Heart left ventricle (tissue), 13 donors: Measurements from ENCODE around the gene ABCB6.

Source experiments
- POLR2A ChIP-seq, 2 donors: fragments of 450-650 bp; IDR thresholded peaks; one replicate each; pipeline ENCODE4 v1.6.1; 2017; ENCODE audit warnings: antibody characterized with exemption in 2 of 2, mild to moderate bottlenecking in 2 of 2, moderate library complexity in 2 of 2
- TF ChIP-seq, protein P1 (sequence below), 12 donors: fragments of 200-600 bp; sonication (generic) in 4 of 12; IDR thresholded peaks; one replicate each; pipeline versions ENCODE4 v1.5.0 to v1.8.0; 2018 to 2022; ENCODE audit warnings: antibody characterized with exemption in 12 of 12, mild to moderate bottlenecking in 5 of 12
- donor health status: ischemic (EF 13 %, LVEDD 7.1; RV severe dilation, severe dysfunction).
- donor health status: DM: no; HTN: yes; CAD: no.
- donor health status: DM: no; HTN: no; CAD: no.
- donor health status: ischemic (EF 25% LVEDD 6.9; RV normal size, moderate dysfunction).
- donor health status: ischemic (EF 25% LVEDD 5.7; RV mildly dilated, moderate dysfunction).
- donor health status: ischemic (EF 35%, LVEDD 5.7; RV mildly dilated, moderate dysfunction).
- donor health status: nonischemic (EF 11% LVEDD 7.7; RV severe dilation, severe dysfunction).
- donor health status: DM: yes; HTN: yes; CAD: no.
- donor health status: PGD.
- donor health status: ischemic (EF 29% LVEDD 5.4; RV normal size, mild dysfunction).
- donor health status: nonischemic (EF 23%, LVEDD 6.1; RV moderate dilation, normal function).

- no peak for TF ChIP-seq POLR2A (IDR thresholded peaks at IDR 0.05)
- TF ChIP-seq, protein P1, sequence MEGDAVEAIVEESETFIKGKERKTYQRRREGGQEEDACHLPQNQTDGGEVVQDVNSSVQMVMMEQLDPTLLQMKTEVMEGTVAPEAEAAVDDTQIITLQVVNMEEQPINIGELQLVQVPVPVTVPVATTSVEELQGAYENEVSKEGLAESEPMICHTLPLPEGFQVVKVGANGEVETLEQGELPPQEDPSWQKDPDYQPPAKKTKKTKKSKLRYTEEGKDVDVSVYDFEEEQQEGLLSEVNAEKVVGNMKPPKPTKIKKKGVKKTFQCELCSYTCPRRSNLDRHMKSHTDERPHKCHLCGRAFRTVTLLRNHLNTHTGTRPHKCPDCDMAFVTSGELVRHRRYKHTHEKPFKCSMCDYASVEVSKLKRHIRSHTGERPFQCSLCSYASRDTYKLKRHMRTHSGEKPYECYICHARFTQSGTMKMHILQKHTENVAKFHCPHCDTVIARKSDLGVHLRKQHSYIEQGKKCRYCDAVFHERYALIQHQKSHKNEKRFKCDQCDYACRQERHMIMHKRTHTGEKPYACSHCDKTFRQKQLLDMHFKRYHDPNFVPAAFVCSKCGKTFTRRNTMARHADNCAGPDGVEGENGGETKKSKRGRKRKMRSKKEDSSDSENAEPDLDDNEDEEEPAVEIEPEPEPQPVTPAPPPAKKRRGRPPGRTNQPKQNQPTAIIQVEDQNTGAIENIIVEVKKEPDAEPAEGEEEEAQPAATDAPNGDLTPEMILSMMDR (IDR thresholded peaks at IDR 0.05) = no peak
Measured at GRCh38 chr2:219252900-219253752, 34.4 kb upstream of the ABCB6 start, which contains the start of gene TUBA4B.
